GM21526 (cell line): ENCODE data around the gene SEPTIN8.
"Not testable (repeated sequence)": the region's sequence is repeated elsewhere in the genome, so short reads cannot be mapped to it uniquely, and the experiment has no call there.

ENCODE experiments used
- ATAC-seq: cut with Tn5 transposase; IDR thresholded peaks from one replicate; pipeline ENCODE4 v1.9.1; 2021; ENCODE audit warnings: moderate library complexity; ENCODE audit not compliant: unreplicated experiment, low FRiP score

SEPTIN8 gene

GRCh38 chr5:132812781-132813598 is 36.0 kb upstream of the SEPTIN8 start, which contains the start of gene SOWAHA:
Gene SOWAHA (plus strand): TSS chr5:132813302. CDS start chr5:132813622, 320 bp downstream.
- ATAC-seq, result no peak

- ATAC-seq, result no peak
Observed at GRCh38 chr5:132812123-132812765, 35.2 kb upstream of the SEPTIN8 start.

GRCh38 chr5:132810605-132811004 is 33.6 kb upstream of the SEPTIN8 start:
- ATAC-seq, result no peak

GRCh38 chr5:132808866-132809265 is 31.8 kb upstream of the SEPTIN8 start:
- ATAC-seq, result no peak

GRCh38 chr5:132808448-132808847 is 31.4 kb upstream of the SEPTIN8 start:
- no peak for ATAC-seq

- no peak for ATAC-seq
Observed at GRCh38 chr5:132807163-132807838, 30.3 kb upstream of the SEPTIN8 start.

GRCh38 chr5:132806804-132807162 is 29.7 kb upstream of the SEPTIN8 start:
- ATAC-seq, result not testable (repeated sequence)

GRCh38 chr5:132805872-132806271 is 28.8 kb upstream of the SEPTIN8 start:
- not testable (repeated sequence) for ATAC-seq

- not testable (repeated sequence) for ATAC-seq
Observed at GRCh38 chr5:132804219-132804618, 27.2 kb upstream of the SEPTIN8 start.

- ATAC-seq, result not testable (repeated sequence)
Observed at GRCh38 chr5:132802685-132803066, 25.6 kb upstream of the SEPTIN8 start.

- ATAC-seq, result no peak
Observed at GRCh38 chr5:132802044-132802684, 25.1 kb upstream of the SEPTIN8 start.

- no peak for ATAC-seq
Observed at GRCh38 chr5:132800545-132800944, 23.5 kb upstream of the SEPTIN8 start.

GRCh38 chr5:132799392-132799791 is 22.4 kb upstream of the SEPTIN8 start:
- ATAC-seq, result no peak

- ATAC-seq, result no peak
Observed at GRCh38 chr5:132797651-132798050, 20.6 kb upstream of the SEPTIN8 start.

GRCh38 chr5:132791026-132791425 is 14.0 kb upstream of the SEPTIN8 start:
- ATAC-seq, result no peak

GRCh38 chr5:132790201-132790865 is 13.3 kb upstream of the SEPTIN8 start:
- ATAC-seq, result no peak

- ATAC-seq, result no peak
Observed at GRCh38 chr5:132788990-132789886, 12.2 kb upstream of the SEPTIN8 start.

GRCh38 chr5:132788508-132788907 is 11.5 kb upstream of the SEPTIN8 start:
- ATAC-seq, result no peak

- ATAC-seq, result no peak
Observed at GRCh38 chr5:132787076-132787475, 10.0 kb upstream of the SEPTIN8 start.
